Measurements from ENCODE around the gene TUBD1.
A peak's percentile ranks its signal among the peaks of the same experiment; 100 is the strongest.
"Not testable (repeated sequence)": the region's sequence is repeated elsewhere in the genome, so short reads cannot be mapped to it uniquely, and the experiment has no call there.

Gene TUBD1

DNA sequence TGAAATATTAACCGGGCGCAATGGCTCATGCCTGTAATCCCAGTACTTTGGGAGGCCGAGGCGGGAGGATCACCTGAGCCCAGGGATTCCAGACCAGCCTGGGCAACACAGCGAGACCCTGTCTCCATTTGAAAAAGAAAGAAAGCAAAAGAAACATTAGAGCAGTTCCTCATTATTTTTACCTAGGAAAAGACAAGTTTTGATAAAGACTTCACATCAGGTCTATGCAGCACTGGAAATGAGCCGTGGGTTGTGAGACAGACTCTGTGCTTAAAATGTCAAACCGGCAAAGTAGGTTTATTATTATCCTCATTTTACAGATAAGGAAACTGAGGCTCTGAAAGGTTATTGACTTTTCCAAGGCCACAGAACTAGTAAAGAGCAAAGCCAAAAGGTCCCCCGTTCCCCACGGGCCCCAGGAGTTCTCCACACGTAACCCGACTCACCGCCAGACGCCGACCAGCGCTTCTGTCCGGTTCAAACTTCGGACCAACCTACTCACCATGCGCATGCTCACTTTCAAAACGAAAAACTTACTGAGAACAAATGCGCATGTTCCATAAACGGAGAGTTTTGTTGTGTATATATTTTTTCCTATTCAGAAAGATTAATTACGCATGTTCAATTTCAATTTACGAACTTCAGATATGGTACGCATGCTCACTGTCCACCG, 356 bp downstream of the TUBD1 start:
- peak overlapping the region; percentile 99 for H3K27ac Mint-ChIP-seq
- DNase-seq (ENCODE audit: low spot score in 2 of 2) (peak in 1 of 2 donors; percentile 53), ATAC-seq (no peak)
- H3K9me3 Mint-ChIP-seq = no peaks in the 10 kb centered on the region
- H3K4me3 Mint-ChIP-seq = peak overlapping the region; percentile 99
- peaks cover 45% of the 10 kb centered on the region for H3K4me1 Mint-ChIP-seq
- H3K36me3 Mint-ChIP-seq = peaks cover 88% of the 10 kb centered on the region

DNA sequence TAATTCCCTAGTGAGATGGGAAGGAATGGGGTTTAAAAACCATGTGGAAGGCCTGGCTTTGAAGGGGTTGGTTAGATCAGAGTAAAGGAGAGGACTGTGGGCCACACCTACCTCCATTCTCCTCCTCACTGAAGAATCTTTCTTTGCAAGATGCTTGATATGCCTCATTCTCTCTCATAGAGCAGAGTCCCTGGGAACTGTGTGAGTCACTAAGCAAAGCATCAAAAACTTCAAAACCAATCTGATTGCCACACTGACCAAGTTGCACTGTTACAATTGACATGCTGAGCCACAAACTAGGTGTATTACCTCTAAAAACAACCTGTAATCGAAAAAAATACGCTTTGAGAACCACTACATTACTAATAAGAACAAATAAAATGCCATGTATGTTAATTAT, 2.0 kb downstream of the TUBD1 start:
- H3K36me3 Mint-ChIP-seq = peaks cover 88% of the 10 kb centered on the region
- ATAC-seq (no peak), DNase-seq (ENCODE audit: low spot score in 2 of 2) (no peak)
- peak overlapping the region; percentile 9 for H3K27ac Mint-ChIP-seq
- peak overlapping the region; percentile 99 for H3K4me3 Mint-ChIP-seq
- H3K4me1 Mint-ChIP-seq = peaks cover 39% of the 10 kb centered on the region
- H3K9me3 Mint-ChIP-seq = no peaks in the 10 kb centered on the region

DNA sequence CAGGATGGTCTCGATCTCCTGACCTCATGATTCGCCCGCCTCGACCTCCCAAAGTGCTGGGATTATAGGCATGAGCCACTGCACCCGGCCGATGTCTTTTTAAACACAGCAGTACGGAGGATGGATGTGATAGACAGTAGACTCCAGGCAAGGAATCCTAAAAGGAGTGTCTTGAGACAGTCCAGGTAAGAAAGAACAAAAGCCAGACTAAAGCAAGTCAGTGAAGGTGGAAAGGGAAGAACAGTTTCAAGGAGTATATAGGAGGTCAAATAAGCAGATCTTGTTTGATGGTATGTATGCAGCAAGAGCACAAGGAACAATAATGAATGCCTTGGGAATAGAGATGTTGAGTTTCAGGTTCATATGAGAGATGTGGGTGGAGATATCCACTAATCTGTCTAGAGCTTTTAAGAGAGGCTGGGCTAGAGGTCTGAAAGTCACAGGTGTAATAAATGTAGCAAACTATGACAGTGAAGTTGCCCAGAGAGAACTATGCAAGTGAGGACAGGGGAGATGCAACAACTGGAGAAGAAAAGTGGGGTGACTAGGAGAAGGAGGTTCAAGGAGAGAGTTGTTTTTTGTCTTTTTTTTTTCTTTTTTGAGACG, 4.5 kb downstream of the TUBD1 start:
- H3K27ac Mint-ChIP-seq = peak overlapping the region; percentile 16
- ATAC-seq (no peak), DNase-seq (ENCODE audit: low spot score in 2 of 2) (no peak)
- H3K9me3 Mint-ChIP-seq = no peaks in the 10 kb centered on the region
- peaks cover 21% of the 10 kb centered on the region for H3K4me1 Mint-ChIP-seq
- H3K4me3 Mint-ChIP-seq = no peak overlapping the region
- H3K36me3 Mint-ChIP-seq = peaks cover 89% of the 10 kb centered on the region

DNA sequence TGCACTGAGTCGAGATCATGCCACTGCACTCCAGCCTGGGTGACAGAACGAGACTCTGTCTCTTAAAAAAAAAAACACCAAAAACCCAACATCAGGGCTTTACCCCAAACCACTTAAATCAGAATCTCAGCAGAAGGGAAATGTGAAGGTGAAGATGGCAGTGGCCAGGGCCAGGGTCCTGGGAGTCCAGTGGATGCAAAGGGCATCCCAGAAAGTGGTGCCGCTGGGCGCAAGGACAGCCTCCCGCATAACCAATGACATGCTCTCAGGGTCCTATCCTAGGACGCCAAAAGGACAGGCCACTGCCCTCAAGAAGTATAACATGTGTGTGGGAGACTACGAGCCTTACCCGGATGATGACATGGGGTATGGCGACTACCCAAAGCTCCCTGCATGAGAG, 7.9 kb downstream of the TUBD1 start:
- ATAC-seq (no peak), DNase-seq (ENCODE audit: low spot score in 2 of 2) (no peak)
- H3K4me1 Mint-ChIP-seq = peaks cover 8% of the 10 kb centered on the region
- peaks cover 97% of the 10 kb centered on the region for H3K36me3 Mint-ChIP-seq
- H3K27ac Mint-ChIP-seq = no peak overlapping the region
- H3K9me3 Mint-ChIP-seq = no peaks in the 10 kb centered on the region
- H3K4me3 Mint-ChIP-seq = no peak overlapping the region

DNA sequence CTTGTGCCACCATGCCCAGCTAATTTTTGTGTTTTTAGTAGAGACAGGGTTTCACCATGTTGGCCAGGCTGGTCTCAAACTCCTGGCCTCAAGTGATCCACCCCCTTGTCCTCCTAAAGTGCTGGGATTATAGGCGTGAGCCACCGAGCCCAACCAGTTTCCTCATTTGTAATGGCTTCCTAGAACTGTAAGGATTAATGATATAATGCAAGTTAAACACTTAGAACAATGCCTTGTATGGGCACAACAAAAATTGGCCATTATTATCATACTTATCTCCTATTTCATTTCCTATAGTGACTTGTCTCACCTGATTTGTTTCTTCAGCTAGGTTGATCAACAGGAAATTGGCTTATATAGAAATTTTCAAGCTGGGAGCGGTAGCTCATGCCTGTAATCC, 14.1 kb downstream of the TUBD1 start:
- Mint-ChIP-seq H3K27ac (no peak overlapping the region), H3K9me3 (no peaks in the 10 kb centered on the region)

DNA sequence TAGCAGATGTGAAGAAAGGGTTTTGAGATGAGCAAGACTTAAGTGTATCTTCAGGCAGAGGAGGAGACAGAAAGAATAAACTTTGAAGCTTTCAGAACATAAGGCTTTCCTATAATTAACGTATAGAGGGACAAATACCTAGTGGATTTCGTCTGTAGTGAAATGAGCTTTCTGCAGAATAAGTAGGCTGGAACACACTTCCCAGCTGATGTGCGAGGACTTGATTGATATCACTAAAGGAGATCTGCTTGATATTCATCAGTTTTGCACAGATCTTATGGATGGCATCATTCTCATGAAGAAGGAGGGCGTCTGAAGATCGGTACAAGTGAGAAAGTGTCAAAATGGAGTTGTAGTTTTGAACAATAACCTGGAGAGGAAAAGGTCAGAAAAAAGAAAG, 14.8 kb downstream of the TUBD1 start:
- H3K4me1 Mint-ChIP-seq = no peaks in the 10 kb centered on the region
- peaks cover 97% of the 10 kb centered on the region for H3K36me3 Mint-ChIP-seq
- H3K9me3 Mint-ChIP-seq = no peaks in the 10 kb centered on the region
- ATAC-seq (no peak), DNase-seq (ENCODE audit: low spot score in 2 of 2) (no peak)
- peak overlapping the region; percentile 53 for H3K27ac Mint-ChIP-seq
- H3K4me3 Mint-ChIP-seq = no peak overlapping the region

More for the DNA sequence above, 14.1 kb downstream of the TUBD1 start:
- no peak overlapping the region for H3K4me3 Mint-ChIP-seq
- no peak for ATAC-seq
- H3K4me1 Mint-ChIP-seq = no peaks in the 10 kb centered on the region
- peaks cover 97% of the 10 kb centered on the region for H3K36me3 Mint-ChIP-seq
- no peak for DNase-seq (ENCODE audit: low spot score in 2 of 2)

- H3K4me3 Mint-ChIP-seq = no peak overlapping the region
- H3K9me3 Mint-ChIP-seq = no peaks in the 10 kb centered on the region
- ATAC-seq = no peak
- no peak for DNase-seq (ENCODE audit: low spot score in 2 of 2)
- no peaks in the 10 kb centered on the region for H3K4me1 Mint-ChIP-seq
- no peak overlapping the region for H3K27ac Mint-ChIP-seq
- peaks cover 90% of the 10 kb centered on the region for H3K36me3 Mint-ChIP-seq
Measured at GRCh38 chr17:59876107-59876506, 16.6 kb downstream of the TUBD1 start.

GRCh38 chr17:59874376-59874775, 18.4 kb downstream of the TUBD1 start:
- Mint-ChIP-seq H3K4me3 (no peak overlapping the region), H3K4me1 (no peaks in the 10 kb centered on the region), H3K9me3 (no peaks in the 10 kb centered on the region), H3K36me3 (peaks cover 81% of the 10 kb centered on the region), H3K27ac (no peak overlapping the region)
- DNase-seq (ENCODE audit: low spot score in 2 of 2) = no peak
- ATAC-seq = no peak

GRCh38 chr17:59873414-59873813, 19.3 kb downstream of the TUBD1 start:
- not testable (repeated sequence) for ATAC-seq, H3K27ac Mint-ChIP-seq
- H3K36me3 Mint-ChIP-seq = peaks cover 73% of the 10 kb centered on the region

DNA sequence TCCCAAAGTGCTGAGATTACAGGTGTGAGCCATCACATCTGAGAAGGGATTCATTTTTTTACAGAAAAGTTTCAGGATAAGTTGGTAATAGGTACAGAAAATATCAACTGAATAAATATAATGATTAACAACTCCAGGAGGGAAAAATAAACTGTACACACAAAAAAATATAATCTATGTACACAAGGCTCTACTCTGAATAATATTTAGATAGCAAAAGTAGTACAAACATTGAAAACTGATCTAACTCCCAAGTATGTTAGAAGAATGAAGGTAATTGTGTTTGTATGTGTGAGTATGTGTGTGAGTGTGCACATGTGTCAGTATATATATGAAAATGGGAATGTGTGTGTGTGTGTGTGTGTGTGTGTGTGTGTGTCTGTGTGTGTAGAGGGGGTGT, 20.4 kb downstream of the TUBD1 start:
- no peak for ATAC-seq
- Mint-ChIP-seq H3K4me3 (no peak overlapping the region), H3K9me3 (no peaks in the 10 kb centered on the region), H3K36me3 (peaks cover 69% of the 10 kb centered on the region), H3K27ac (no peak overlapping the region), H3K4me1 (no peaks in the 10 kb centered on the region)
- no peak for DNase-seq (ENCODE audit: low spot score in 2 of 2)

More at GRCh38 chr17:59873414-59873813, 19.3 kb downstream of the TUBD1 start:
- H3K4me3 Mint-ChIP-seq; DNase-seq (ENCODE audit: low spot score in 2 of 2); H3K9me3 Mint-ChIP-seq; H3K4me1 Mint-ChIP-seq: not testable (repeated sequence)

DNA sequence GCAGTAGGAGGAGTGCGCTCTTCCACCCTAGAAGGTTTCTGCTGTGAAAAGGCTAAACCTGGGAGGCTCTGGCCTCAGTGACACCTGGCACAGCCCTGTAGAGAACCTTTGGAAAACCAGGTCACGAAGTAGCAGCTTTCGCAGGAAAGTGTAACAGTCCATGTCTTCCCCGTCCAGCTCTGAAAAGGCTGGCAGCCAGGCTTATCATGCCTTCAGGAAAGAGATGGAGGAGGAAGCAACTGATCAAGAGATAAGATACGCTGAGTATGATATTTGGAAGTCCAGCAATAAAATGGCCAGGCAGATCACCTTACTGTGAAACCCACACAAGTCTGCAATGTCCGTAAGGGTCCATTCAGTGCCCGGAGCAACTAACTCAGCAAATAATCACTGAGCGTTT, 22.3 kb downstream of the TUBD1 start:
- peaks cover 53% of the 10 kb centered on the region for H3K36me3 Mint-ChIP-seq
- no peaks in the 10 kb centered on the region for H3K9me3 Mint-ChIP-seq

DNA sequence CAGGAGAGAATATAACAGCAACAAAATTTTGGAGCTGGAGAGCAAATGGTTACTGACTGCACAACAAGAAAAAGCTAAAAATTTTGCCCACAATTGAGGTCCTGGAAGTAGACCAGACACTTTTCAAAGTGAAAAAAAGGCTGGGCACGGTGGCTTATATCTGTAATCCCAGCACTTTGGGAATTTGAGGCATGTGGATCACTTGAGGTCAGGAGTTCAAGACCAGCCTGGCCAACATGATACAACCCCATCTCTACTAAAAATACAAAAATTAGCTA, 22.9 kb downstream of the TUBD1 start:
- ATAC-seq = no peak
- Mint-ChIP-seq H3K27ac (no peak overlapping the region), H3K9me3 (no peaks in the 10 kb centered on the region), H3K36me3 (peaks cover 53% of the 10 kb centered on the region), H3K4me3 (no peak overlapping the region), H3K4me1 (no peaks in the 10 kb centered on the region)
- DNase-seq (ENCODE audit: low spot score in 2 of 2) = no peak

More for the DNA sequence above, 22.3 kb downstream of the TUBD1 start:
- ATAC-seq (no peak), DNase-seq (ENCODE audit: low spot score in 2 of 2) (no peak)
- no peak overlapping the region for H3K27ac Mint-ChIP-seq
- H3K4me1 Mint-ChIP-seq = no peaks in the 10 kb centered on the region
- no peak overlapping the region for H3K4me3 Mint-ChIP-seq

GRCh38 chr17:59863616-59864015, 29.1 kb downstream of the TUBD1 start:
- DNase-seq (ENCODE audit: low spot score in 2 of 2) = no peak
- peaks cover 65% of the 10 kb centered on the region for H3K36me3 Mint-ChIP-seq
- ATAC-seq = no peak
- H3K27ac Mint-ChIP-seq = no peak overlapping the region
- no peaks in the 10 kb centered on the region for H3K9me3 Mint-ChIP-seq
- no peaks in the 10 kb centered on the region for H3K4me1 Mint-ChIP-seq
- H3K4me3 Mint-ChIP-seq = no peak overlapping the region

DNA sequence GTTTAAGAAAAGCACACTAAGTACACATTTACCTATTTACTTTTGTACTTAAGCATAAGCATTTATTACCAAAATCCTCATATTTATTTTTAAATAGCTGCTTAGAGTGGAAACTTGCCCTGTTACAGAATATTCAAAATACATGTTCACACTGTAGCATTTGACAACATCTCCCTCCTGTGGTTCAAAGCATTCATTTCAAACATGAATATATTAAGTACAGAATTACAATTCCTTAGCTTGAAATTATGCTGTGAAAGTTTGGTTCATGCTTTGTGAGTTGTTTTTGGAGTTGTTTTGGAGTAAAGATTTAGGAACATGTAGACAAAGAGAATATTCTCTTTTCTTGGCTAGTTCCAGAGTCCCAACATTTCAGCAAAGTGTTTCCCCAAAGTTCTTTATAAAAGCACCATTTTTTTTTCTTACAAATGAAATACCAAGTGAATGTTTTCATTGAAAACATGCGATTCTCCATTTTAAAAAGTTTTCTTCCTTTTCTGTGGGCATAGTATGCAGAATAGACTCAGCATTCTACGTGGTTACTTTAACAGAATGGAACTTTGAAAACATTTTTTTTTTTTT, 33.2 kb downstream of the TUBD1 start:
- Mint-ChIP-seq H3K4me3 (no peak overlapping the region), H3K4me1 (no peaks in the 10 kb centered on the region), H3K36me3 (peaks cover 47% of the 10 kb centered on the region), H3K27ac (no peak overlapping the region), H3K9me3 (no peaks in the 10 kb centered on the region)
- DNase-seq (ENCODE audit: low spot score in 2 of 2) (no peak), ATAC-seq (peak; percentile 51)

- H3K27ac Mint-ChIP-seq = no peak overlapping the region
- H3K36me3 Mint-ChIP-seq = peaks cover 42% of the 10 kb centered on the region
- H3K9me3 Mint-ChIP-seq = no peaks in the 10 kb centered on the region
- H3K4me3 Mint-ChIP-seq = no peak overlapping the region
- no peak for ATAC-seq
- no peaks in the 10 kb centered on the region for H3K4me1 Mint-ChIP-seq
- no peak for DNase-seq (ENCODE audit: low spot score in 2 of 2)
Measured at GRCh38 chr17:59858932-59859331, 33.8 kb downstream of the TUBD1 start.

- no peak overlapping the region for H3K27ac Mint-ChIP-seq
- no peak for ATAC-seq
- no peak overlapping the region for H3K4me3 Mint-ChIP-seq
Measured at GRCh38 chr17:59858167-59858816, 34.5 kb downstream of the TUBD1 start.

More at GRCh38 chr17:59858167-59858816, 34.5 kb downstream of the TUBD1 start:
- DNase-seq (ENCODE audit: low spot score in 2 of 2) = no peak
- Mint-ChIP-seq H3K9me3 (no peaks in the 10 kb centered on the region), H3K4me1 (peaks cover 4% of the 10 kb centered on the region), H3K36me3 (peaks cover 35% of the 10 kb centered on the region)

Measured in stimulated activated effector memory CD8-positive, alpha-beta T cell treated with anti-CD3 and anti-CD28 coated beads, Interleukin-12 subunit alpha, Interleukin-12 subunit beta, amount 100 ng/mL, for 72 hours (primary cell).